Nephron progenitor cell (in vitro differentiated cells): ENCODE measurements around the gene RALY.

Source experiments
- DNase-seq: peaks from one replicate; pipeline ENCODE4 v3.0.0; 2021
- H3K27ac Mint-ChIP-seq: 2 replicates; pipeline ENCODE4 v1.8.0; 2021; ENCODE audit warnings: mild to moderate bottlenecking, moderate library complexity, mixed read lengths
- H3K27me3 Mint-ChIP-seq: 2 replicates; pipeline ENCODE4 v1.8.0; 2021; ENCODE audit warnings: mild to moderate bottlenecking, low read depth, mixed read lengths; ENCODE audit not compliant: poor library complexity
- H3K36me3 Mint-ChIP-seq: 2 replicates; pipeline ENCODE4 v1.8.0; 2021; ENCODE audit warnings: low read depth, mixed read lengths
- H3K4me1 Mint-ChIP-seq: 2 replicates; pipeline ENCODE4 v1.8.0; 2021; ENCODE audit warnings: mixed read lengths
- H3K4me3 Mint-ChIP-seq: 2 replicates; pipeline ENCODE4 v1.8.0; 2021; ENCODE audit warnings: mild to moderate bottlenecking, moderate library complexity, mixed read lengths
- H3K9me3 Mint-ChIP-seq: 2 replicates; pipeline ENCODE4 v1.8.0; 2021; ENCODE audit warnings: mild to moderate bottlenecking, moderate library complexity, mixed read lengths
- CTCF ChIP-seq: fragments of 200-600 bp; sonication (generic); IDR thresholded peaks from 2 replicates; pipeline ENCODE4 v1.5.0; 2021; ENCODE audit warnings: antibody characterized with exemption

Gene RALY

GRCh38 chr20:34060970-34061369 lies 67.3 kb downstream of the RALY start:
- Mint-ChIP-seq H3K36me3 (no peaks in the 10 kb centered on the region), H3K27ac (no peak overlapping the region), H3K27me3 (no peaks in the 10 kb centered on the region), H3K9me3 (no peaks in the 10 kb centered on the region), H3K4me3 (no peak overlapping the region), H3K4me1 (peaks cover 39% of the 10 kb centered on the region)
- no peak for DNase-seq
- TF ChIP-seq CTCF: no peak

- TF ChIP-seq CTCF: no peak
- DNase-seq: no peak
- Mint-ChIP-seq H3K9me3 (no peaks in the 10 kb centered on the region), H3K27me3 (no peaks in the 10 kb centered on the region), H3K4me3 (no peak overlapping the region), H3K27ac (no peak overlapping the region), H3K36me3 (no peaks in the 10 kb centered on the region), H3K4me1 (peaks cover 43% of the 10 kb centered on the region)
Observed at GRCh38 chr20:34061695-34062094, 68.0 kb downstream of the RALY start.

- no peak for DNase-seq
- Mint-ChIP-seq H3K36me3 (no peaks in the 10 kb centered on the region), H3K9me3 (no peaks in the 10 kb centered on the region), H3K27ac (peak overlapping the region; percentile 14), H3K27me3 (no peaks in the 10 kb centered on the region), H3K4me1 (peaks cover 45% of the 10 kb centered on the region), H3K4me3 (no peak overlapping the region)
- TF ChIP-seq CTCF: no peak
Observed at GRCh38 chr20:34062570-34063482, 69.1 kb downstream of the RALY start.

DNA sequence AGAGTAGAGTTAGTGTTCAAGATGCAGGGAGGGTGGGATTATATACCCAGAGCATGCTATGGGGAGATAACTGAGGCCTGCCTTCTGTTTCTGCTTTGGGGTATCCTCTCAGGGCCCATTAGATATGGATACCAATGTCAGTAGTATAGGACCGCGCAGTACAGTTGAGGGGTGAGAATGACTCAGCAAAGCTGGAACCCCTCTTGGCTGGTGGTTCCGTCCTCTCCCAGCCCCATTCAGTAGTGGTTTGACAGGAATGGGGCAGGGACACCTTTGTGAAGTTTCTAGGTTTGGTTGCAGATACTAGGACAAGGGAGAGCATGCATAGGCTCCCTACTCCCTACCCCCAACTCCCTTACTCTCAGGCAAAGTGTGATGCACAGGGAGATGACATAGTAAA lies 70.6 kb downstream of the RALY start:
- no peak overlapping the region for H3K4me3 Mint-ChIP-seq
- no peaks in the 10 kb centered on the region for H3K36me3 Mint-ChIP-seq
- DNase-seq: no peak
- H3K9me3 Mint-ChIP-seq: no peaks in the 10 kb centered on the region
- TF ChIP-seq CTCF: no peak
- no peak overlapping the region for H3K27ac Mint-ChIP-seq
- no peaks in the 10 kb centered on the region for H3K27me3 Mint-ChIP-seq
- H3K4me1 Mint-ChIP-seq: peaks cover 41% of the 10 kb centered on the region

- H3K4me1 Mint-ChIP-seq: peaks cover 42% of the 10 kb centered on the region
- no peaks in the 10 kb centered on the region for H3K27me3 Mint-ChIP-seq
- H3K27ac Mint-ChIP-seq: no peak overlapping the region
- no peaks in the 10 kb centered on the region for H3K9me3 Mint-ChIP-seq
- no peak overlapping the region for H3K4me3 Mint-ChIP-seq
- no peak for TF ChIP-seq CTCF
- no peaks in the 10 kb centered on the region for H3K36me3 Mint-ChIP-seq
- no peak for DNase-seq
Observed at GRCh38 chr20:34065260-34065659, 71.5 kb downstream of the RALY start.
